ENCODE results near the gene MIAT.

Gene MIAT

DNA sequence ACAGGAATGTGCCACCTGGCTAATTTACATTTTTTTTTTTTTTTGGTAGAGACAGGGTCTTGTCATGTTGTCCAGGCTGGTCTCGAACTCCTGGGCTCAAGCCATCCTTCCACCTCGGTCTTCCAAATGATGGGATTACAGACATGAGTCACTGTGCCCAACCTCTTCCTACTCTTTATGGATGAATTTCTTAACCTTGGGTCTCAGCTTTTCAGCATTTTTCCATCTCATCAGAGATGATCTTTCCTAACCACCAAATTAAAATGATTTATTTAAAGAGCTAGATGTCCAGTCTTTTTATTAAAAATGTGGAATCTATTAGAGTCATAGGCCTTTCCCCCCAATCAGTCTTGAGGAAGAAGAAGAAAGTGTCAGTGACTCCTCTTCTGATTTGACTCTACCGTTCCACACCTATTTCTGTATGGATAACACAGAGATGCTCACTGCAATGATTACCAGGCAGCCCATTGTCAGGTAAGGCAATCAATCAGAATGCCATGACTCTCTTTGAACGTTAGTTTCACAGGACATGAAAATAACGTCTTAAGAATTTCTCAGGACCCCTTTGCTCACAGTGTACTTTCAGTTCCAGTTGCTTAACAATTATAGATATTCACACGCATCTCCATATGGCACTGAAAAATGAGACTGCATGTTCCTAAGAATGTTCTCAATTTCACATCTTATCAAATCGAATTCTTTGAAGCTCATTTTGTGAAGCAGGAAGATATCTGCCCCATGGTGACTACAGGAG lies 51.0 kb downstream of the MIAT start:
- H3K9me3 ChIP-seq (replicated peaks; ENCODE audit: insufficient read depth, low read length): no peaks in the 10 kb centered on the region
- no peaks in the 10 kb centered on the region for H3K27me3 ChIP-seq (replicated peaks; ENCODE audit: insufficient read depth, low read length)

DNA sequence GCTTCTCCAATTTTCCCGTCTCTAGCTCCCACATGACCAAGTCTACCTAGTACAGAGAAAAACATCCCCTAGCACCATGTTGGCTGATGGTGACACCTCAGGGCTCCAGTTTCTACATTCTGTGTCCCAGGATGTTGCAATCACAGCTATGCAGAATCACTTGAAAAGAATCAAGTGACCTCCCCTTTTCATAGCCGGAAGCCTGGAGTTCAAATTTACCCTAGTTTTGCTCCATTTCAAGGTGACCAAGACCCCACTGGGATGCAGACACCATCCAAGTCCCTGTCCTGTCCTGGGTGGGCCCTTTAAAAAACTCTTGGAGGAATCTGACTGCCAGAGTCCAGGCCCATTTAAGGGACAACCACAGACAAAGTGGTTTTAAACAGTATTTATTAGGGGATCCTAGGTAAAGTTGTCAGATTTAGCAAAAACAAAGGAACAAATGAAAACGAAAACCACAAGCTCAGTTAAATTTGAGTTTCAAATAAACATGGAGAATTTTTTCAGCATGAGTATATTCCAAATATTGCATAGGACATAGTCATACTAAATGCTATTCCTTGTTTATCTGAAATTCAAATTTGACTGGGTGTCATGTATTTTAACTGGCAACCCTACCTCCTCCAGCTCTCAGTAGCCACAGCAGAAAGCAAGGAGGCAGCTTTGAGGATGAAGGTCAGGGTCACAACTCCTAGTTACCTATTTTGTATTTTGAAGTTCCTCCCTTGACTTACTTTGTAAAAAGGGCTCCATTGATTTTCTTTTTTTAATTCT lies 52.4 kb downstream of the MIAT start:
- H2AFZ ChIP-seq (ENCODE audit: low read length): no peak overlapping the region
- no peaks in the 10 kb centered on the region for H3K36me3 ChIP-seq (replicated peaks; ENCODE audit: insufficient read depth, low read length)

More for the DNA sequence above, 51.0 kb downstream of the MIAT start:
- peak overlapping the region; percentile 57 for H3K9ac ChIP-seq (ENCODE audit: low read length)
- peak overlapping the region; percentile 14; the same call in 1 of the 2 replicates for H3K4me3 ChIP-seq (ENCODE audit: low read length)
- peak overlapping the region; percentile 39 for H3K4me2 ChIP-seq (ENCODE audit: low read depth, low read length)
- DNase-seq: peak; percentile 72
- no peaks in the 10 kb centered on the region for H3K9me2 ChIP-seq (replicated peaks; ENCODE audit: insufficient read depth, low read length)
- peak overlapping the region; percentile 84 for H3K27ac ChIP-seq (ENCODE audit: low read length)
- no peak for TF ChIP-seq EZH2 (optimal IDR thresholded peaks at IDR 0.05; ENCODE audit: low read depth, low read length)
- TF ChIP-seq EZH2phosphoT487 (IDR thresholded peaks at IDR 0.05; ENCODE audit: low read length): no peak
- TF ChIP-seq, protein P1, sequence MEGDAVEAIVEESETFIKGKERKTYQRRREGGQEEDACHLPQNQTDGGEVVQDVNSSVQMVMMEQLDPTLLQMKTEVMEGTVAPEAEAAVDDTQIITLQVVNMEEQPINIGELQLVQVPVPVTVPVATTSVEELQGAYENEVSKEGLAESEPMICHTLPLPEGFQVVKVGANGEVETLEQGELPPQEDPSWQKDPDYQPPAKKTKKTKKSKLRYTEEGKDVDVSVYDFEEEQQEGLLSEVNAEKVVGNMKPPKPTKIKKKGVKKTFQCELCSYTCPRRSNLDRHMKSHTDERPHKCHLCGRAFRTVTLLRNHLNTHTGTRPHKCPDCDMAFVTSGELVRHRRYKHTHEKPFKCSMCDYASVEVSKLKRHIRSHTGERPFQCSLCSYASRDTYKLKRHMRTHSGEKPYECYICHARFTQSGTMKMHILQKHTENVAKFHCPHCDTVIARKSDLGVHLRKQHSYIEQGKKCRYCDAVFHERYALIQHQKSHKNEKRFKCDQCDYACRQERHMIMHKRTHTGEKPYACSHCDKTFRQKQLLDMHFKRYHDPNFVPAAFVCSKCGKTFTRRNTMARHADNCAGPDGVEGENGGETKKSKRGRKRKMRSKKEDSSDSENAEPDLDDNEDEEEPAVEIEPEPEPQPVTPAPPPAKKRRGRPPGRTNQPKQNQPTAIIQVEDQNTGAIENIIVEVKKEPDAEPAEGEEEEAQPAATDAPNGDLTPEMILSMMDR (IDR thresholded peaks at IDR 0.05; ENCODE audit: low read length): no peak
- H3K4me1 ChIP-seq (ENCODE audit: low read length): peaks cover 73% of the 10 kb centered on the region
- H3K36me3 ChIP-seq (replicated peaks; ENCODE audit: insufficient read depth, low read length): no peaks in the 10 kb centered on the region
- H3K79me2 ChIP-seq (ENCODE audit: low read length): peaks cover 26% of the 10 kb centered on the region
- H3F3A ChIP-seq (ENCODE audit: insufficient read depth, low read length): peaks cover 58% of the 10 kb centered on the region
- H4K20me1 ChIP-seq (ENCODE audit: insufficient read depth, low read length): no peaks in the 10 kb centered on the region
- no peak overlapping the region for H2AFZ ChIP-seq (ENCODE audit: low read length)

DNA sequence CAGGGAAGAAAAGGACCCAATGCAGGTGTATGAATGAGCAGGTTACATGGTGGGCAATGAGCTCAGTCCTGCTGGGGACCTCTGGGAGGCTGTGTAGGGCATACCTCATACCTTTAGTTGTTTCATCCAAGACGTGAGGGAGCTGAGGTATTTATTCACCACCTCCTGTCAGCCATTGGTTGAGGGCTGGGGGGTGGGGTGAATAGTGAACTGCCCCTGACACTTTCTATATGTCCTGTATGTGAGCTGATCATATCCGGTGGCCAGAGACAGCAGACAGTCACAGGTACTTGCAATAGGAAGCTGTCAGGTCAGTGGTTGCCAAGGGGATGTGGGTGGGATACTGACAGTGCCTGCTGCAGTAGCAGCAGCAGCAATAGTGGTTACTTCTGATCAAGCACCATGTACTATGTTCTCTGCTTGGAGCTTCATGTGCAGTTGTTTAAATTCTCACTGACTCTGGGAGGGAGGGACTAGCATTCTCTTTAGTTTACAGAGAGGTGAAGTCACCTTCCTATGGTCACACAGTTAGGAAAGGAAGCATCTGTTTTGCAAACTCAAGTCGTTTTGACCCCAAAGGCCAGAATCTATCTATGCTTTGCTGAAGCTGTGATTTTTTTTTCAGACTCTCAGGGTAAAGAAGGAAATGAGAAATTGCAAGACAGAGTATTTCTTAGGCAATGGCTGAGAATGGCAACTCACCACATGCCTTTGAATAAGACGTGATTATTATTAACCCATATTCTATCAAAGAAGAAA lies 54.0 kb downstream of the MIAT start:
- Histone ChIP-seq H3K4me2 (ENCODE audit: low read depth, low read length) (peak overlapping the region; percentile 37; the same call in 1 of the 2 replicates), H3K9ac (ENCODE audit: low read length) (peak overlapping the region; percentile 28; the same call in 1 of the 2 replicates), H3K4me3 (ENCODE audit: low read length) (0 out of 2 replicates have a peak overlapping the region, but pooled peaks have one; percentile 1), H3K27me3 (replicated peaks; ENCODE audit: insufficient read depth, low read length) (no peaks in the 10 kb centered on the region), H3K9me2 (replicated peaks; ENCODE audit: insufficient read depth, low read length) (no peaks in the 10 kb centered on the region), H3F3A (ENCODE audit: insufficient read depth, low read length) (peaks cover 51% of the 10 kb centered on the region), H3K79me2 (ENCODE audit: low read length) (peaks cover 19% of the 10 kb centered on the region), H3K4me1 (ENCODE audit: low read length) (peaks cover 62% of the 10 kb centered on the region), H4K20me1 (ENCODE audit: insufficient read depth, low read length) (no peaks in the 10 kb centered on the region), H3K27ac (ENCODE audit: low read length) (peak overlapping the region; percentile 84), H3K36me3 (replicated peaks; ENCODE audit: insufficient read depth, low read length) (no peaks in the 10 kb centered on the region), H2AFZ (ENCODE audit: low read length) (no peak overlapping the region), H3K9me3 (replicated peaks; ENCODE audit: insufficient read depth, low read length) (no peaks in the 10 kb centered on the region)
- peak; percentile 85 for DNase-seq
- TF ChIP-seq EZH2 (optimal IDR thresholded peaks at IDR 0.05; ENCODE audit: low read depth, low read length) (no peak), EZH2phosphoT487 (IDR thresholded peaks at IDR 0.05; ENCODE audit: low read length) (no peak)
- TF ChIP-seq, protein P1 (IDR thresholded peaks at IDR 0.05; ENCODE audit: low read length): no peak

More for the DNA sequence above, 52.4 kb downstream of the MIAT start:
- Histone ChIP-seq H3K4me1 (ENCODE audit: low read length) (peaks cover 66% of the 10 kb centered on the region), H3K4me3 (ENCODE audit: low read length) (no peak overlapping the region), H3K27me3 (replicated peaks; ENCODE audit: insufficient read depth, low read length) (no peaks in the 10 kb centered on the region), H3K9ac (ENCODE audit: low read length) (peak overlapping the region; percentile 57), H3K9me2 (replicated peaks; ENCODE audit: insufficient read depth, low read length) (no peaks in the 10 kb centered on the region), H3K27ac (ENCODE audit: low read length) (peak overlapping the region; percentile 84), H3K9me3 (replicated peaks; ENCODE audit: insufficient read depth, low read length) (no peaks in the 10 kb centered on the region), H3K79me2 (ENCODE audit: low read length) (peaks cover 19% of the 10 kb centered on the region), H3K4me2 (ENCODE audit: low read depth, low read length) (peak overlapping the region; percentile 39), H3F3A (ENCODE audit: insufficient read depth, low read length) (peaks cover 54% of the 10 kb centered on the region), H4K20me1 (ENCODE audit: insufficient read depth, low read length) (no peaks in the 10 kb centered on the region)
- no peak for TF ChIP-seq EZH2 (optimal IDR thresholded peaks at IDR 0.05; ENCODE audit: low read depth, low read length)
- no peak for TF ChIP-seq EZH2phosphoT487 (IDR thresholded peaks at IDR 0.05; ENCODE audit: low read length)
- TF ChIP-seq, protein P1 (IDR thresholded peaks at IDR 0.05; ENCODE audit: low read length): no peak
- DNase-seq: no peak
